Stimulated activated CD4-positive, alpha-beta T cell treated with anti-CD3 and anti-CD28 coated beads, Interleukin-4, amount 100 ng/mL, for 24 hours (primary cell): ENCODE measurements around the gene EFHC1.

Experiments
- DNase-seq: peaks from one replicate; pipeline ENCODE4 v3.0.0-alpha.2; 2020

The EFHC1 gene

DNA sequence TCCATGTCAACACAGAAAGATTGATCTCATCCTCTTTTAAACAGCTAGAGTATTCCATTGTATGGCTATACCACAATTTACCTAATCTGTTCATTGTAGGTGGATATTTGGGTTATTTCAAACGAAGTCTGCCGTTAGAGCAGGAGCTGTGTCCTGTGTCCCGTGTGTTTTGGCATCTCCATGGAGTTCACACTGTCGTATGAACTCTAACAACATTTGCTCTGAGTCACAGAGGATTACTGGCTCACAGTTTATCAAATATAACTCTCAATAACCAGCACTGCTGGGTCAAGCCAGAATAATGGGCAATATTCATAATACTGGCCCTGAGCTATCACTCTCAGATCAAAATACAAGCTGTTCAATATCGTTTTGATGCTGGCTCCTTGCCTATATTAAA, 140.3 kb downstream of the EFHC1 start:
- no peak for DNase-seq

DNA sequence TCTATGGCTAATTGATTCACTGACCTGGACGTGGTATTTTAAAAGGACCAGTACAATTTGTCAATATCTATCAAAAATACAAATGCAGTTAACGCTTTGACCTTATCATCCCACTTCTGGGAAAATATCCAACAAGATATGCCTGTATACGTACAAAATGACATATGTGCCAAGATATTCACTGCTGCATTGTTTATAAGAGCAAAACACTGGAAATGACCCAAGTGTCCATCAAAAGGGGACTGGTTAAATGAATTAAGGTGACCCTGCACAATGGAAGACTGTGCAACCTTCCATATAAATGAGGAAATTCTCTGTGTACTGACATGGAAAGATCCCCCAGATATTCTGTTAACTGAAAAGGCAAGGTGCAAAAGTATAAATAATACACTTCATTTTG, 142.8 kb downstream of the EFHC1 start:
- DNase-seq = no peak

DNA sequence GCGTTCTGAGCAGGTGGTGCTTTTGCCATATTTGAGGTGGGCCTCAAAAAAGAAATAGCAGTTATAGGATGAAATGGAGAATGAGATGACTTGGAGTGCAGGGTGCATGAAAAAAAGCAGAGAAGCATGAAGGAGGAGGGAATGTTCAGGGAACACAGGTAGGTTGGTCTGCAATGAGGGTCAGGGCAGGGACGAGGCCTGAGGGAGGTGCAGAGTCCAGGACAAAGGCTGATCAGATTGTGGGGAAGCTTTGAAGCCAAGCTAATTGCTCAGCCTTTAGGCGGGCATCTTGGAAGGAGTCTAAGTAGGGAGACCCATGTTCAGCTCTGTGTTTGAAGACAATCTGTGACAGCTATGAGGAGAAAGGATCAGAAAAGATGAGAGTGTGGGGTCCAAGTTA, 144.7 kb downstream of the EFHC1 start:
- DNase-seq = no peak

DNA sequence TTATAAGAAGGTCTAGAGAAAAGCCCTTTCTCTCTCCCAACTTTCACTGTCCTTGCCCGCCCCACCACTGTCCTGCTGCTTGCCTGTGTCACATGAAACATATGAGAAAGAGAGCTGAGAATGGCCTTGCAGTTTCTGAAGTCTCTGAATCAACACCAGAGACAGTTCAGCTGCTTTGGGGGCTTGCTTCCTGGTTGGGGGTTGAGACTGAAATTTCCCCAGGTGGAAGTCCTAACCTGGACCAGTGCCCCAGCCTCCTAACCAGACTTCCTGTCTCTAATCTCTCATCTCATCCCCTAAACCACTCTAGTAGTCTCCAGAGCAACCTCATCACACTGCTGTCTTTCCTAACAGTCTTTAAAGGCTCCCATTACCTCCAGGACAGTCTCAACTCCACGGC, 146.1 kb downstream of the EFHC1 start:
- no peak for DNase-seq

DNA sequence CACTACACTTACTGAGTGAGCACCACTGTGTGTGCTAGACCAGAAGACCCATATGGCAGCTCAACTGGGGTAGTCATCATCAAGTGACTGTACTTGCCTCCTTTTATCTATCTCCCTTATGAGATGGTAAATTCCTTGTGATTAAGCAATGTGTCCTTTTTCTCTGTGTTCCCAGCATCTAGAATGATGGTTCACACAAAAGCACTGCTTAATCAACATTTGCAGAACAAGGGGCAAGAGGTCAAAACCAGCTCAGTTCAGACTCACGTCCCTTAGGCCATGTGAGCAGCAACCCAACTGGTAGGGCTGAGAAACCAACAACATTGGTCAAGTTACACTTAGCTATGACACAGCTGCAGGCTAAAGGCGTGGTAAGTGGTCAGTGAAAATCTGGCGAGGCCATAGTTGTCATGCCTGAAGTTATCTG, 146.7 kb downstream of the EFHC1 start:
- DNase-seq = no peak

DNA sequence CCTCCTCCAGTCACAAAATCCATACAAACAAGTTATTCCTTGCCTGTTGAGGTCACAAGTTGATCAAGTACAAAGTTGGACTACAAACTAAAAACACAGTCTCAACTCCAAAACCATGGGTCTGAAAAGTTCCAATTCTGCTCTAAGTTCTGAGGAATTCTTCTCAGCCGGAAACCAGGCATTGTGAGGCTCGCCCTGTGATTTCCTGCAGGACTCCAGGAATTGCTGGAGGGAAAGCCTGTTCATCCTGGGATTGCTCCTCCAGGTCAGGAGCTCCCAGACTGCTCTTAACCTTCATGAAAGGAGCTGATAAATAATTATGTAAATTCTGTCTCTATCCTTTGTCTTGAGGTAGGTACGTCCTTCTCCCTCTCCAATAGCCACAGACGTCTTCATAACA, 148.2 kb downstream of the EFHC1 start:
- DNase-seq = no peak

DNA sequence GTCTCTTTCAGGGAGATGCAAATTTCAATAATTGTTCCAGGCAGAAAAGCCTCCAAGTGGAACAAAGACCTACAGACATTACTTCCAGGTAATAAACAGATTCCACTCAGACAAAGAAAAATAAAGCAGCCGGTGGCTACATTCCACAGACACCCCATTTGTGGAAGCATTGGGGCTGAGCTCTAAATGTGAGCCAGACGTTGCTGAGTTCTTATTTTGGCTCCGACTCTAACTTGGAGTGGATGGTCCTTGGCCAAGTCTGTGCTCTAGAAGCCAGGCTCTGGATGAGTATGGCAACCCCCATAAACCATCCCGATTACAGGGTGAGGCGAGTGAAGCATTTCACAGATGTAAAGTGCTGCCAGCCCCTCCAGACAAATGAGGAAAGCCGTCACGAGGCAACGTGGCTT, 150.2 kb downstream of the EFHC1 start:
- DNase-seq = no peak

DNA sequence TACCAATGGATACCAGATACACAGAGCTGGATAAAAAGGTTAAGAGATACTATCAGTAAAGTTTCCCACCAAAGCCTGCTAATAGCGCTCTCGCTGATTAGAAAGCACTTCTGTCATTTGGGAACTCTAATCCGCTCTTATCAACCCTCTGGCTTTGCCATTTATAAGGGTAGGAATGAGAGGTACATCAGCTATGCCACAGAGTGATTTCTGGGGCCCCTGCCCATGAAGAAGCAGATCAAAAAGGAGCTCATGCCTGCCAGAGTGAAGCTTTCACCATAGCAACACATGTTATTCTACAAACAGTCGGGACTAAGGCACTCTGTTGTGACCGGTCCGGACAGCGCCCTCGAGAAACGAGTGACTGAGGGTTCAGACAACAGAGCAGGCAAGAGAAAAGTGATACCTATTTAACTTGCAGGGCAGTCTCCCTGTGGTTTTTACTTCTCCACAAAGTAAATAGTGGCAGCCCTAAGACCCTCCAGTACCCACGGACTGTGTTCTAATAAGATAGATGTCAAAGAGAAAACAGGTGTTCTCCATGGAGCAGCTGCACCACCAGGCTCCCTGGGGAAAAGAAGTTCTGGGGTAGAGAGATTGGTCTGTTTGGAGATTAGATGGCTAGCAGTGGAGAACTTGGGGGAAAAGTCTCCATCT, 151.1 kb downstream of the EFHC1 start:
- DNase-seq = no peak

DNA sequence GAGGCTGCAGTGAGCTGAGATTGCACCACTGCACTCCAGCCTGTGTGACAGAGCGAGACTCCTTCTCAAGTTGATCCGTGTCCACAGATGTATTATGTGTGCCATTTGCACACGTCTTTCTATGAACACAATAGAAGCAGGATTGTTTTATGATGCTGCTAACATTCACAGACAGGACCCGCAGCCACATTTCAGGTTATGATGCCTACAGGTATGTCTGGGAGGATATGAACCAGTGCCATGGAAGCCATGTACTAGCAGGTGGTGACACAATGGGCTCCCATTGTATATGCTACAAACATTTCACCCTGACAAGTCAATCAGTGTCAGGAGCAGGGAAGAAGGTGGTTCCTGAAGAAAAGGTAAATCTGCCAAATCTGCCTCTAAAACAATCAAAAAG, 152.4 kb downstream of the EFHC1 start:
- no peak for DNase-seq

DNA sequence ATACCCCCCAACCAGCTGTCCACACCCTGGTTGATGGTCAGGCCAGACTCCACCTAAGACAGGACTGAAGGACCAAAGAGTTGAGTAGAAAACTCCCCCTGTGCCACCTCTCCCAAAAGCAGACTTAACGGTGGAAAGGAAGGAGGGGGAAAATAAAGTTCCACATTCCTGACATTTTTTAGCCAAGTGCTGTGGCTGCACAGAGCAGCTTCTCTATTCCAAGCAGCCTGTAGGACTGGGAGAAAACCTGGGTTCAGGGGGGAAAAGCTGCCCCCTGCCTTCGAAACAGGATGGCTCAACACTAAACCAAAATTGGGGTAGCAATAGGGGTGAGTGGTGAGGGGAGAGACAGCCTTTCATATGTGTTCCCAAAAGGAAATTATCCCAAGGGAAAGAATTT, 153.2 kb downstream of the EFHC1 start:
- DNase-seq = no peak
